ENCODE results near the gene COL18A1. TPM values are rescaled to one million over a fixed set of nuclear protein-coding genes. Genes with fewer than 3 reads are reported as not detected.

COL18A1 gene
- total RNA-seq, 3 donors from 2014 or later (not counting 1 experiment from before 2014, with no cell fraction given): 12.3 to 22.3 (median 12.7) TPM

DNA sequence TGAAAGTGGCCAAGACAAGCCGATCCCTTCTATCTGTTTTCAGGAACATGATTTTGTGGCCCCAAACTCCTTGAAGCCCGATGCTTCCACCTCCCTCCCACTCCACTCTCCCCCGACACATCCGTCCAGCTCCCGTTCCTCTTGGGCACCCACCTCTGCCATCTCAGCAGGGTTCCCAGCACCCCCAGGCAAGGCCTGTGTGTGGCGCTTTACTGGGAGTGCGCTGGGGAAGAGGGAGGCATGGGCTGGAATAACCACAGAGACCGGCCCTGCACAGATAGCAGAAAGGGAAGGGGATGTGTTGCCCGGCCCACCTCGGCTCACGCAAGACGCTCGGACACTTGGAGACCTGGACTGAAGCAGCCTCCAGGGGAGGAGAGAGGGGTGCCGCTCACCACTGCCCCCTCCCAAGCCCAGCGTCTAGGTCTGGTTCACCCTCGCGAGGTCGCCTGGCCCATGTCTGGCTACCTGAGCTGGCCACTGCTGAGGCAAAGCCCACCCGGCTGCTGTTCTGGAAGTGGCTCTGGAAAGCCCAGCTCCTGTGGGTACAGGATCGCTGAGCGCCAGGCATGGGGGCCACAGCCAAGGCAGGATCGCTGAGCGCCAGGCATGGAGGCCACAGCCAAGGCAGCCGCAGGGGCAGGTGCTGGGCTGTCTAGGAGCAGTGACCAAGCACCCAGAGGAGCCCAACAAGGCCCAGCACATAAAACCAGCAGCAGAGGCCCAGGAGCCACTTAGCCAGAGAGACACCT, 23.8 kb upstream of the COL18A1 start:
- peaks cover 12 to 26% of the 10 kb centered on the region in 2 donors for H3K27me3 Mint-ChIP-seq (ENCODE audit: low read depth in 2 of 2)
- Histone ChIP-seq H3K27me3 (ENCODE audit: control insufficient read depth, insufficient read depth, low read length) (peaks cover 2% of the 10 kb centered on the region), H3K9me3 (ENCODE audit: control insufficient read depth, insufficient read depth, low read length) (no peaks in the 10 kb centered on the region), H3K4me3 (ENCODE audit: low read length) (no peak overlapping the region), H3K27ac (ENCODE audit: low read length) (no peak overlapping the region), H3K36me3 (ENCODE audit: control insufficient read depth, insufficient read depth, low read length) (no peaks in the 10 kb centered on the region), H3K4me1 (ENCODE audit: control insufficient read depth, insufficient read depth, low read length) (no peaks in the 10 kb centered on the region)
- H3K4me1 Mint-ChIP-seq: no peaks in the 10 kb centered on the region
- H3K27ac Mint-ChIP-seq: no peak overlapping the region
- H3K9me3 Mint-ChIP-seq: no peaks in the 10 kb centered on the region
- WGBS (ENCODE audit: insufficient coverage): 87% methylated on average over 24 of the region's 24 CpGs
- TF ChIP-seq, protein P1, sequence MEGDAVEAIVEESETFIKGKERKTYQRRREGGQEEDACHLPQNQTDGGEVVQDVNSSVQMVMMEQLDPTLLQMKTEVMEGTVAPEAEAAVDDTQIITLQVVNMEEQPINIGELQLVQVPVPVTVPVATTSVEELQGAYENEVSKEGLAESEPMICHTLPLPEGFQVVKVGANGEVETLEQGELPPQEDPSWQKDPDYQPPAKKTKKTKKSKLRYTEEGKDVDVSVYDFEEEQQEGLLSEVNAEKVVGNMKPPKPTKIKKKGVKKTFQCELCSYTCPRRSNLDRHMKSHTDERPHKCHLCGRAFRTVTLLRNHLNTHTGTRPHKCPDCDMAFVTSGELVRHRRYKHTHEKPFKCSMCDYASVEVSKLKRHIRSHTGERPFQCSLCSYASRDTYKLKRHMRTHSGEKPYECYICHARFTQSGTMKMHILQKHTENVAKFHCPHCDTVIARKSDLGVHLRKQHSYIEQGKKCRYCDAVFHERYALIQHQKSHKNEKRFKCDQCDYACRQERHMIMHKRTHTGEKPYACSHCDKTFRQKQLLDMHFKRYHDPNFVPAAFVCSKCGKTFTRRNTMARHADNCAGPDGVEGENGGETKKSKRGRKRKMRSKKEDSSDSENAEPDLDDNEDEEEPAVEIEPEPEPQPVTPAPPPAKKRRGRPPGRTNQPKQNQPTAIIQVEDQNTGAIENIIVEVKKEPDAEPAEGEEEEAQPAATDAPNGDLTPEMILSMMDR (IDR thresholded peaks at IDR 0.05): no peak
- DNase-seq (no peak), ATAC-seq (no peak)
- no peaks in the 10 kb centered on the region for H3K36me3 Mint-ChIP-seq
- intact Hi-C loops (cut with micrococcal nuclease): no loop called here
- no peak overlapping the region for H3K4me3 Mint-ChIP-seq

DNA sequence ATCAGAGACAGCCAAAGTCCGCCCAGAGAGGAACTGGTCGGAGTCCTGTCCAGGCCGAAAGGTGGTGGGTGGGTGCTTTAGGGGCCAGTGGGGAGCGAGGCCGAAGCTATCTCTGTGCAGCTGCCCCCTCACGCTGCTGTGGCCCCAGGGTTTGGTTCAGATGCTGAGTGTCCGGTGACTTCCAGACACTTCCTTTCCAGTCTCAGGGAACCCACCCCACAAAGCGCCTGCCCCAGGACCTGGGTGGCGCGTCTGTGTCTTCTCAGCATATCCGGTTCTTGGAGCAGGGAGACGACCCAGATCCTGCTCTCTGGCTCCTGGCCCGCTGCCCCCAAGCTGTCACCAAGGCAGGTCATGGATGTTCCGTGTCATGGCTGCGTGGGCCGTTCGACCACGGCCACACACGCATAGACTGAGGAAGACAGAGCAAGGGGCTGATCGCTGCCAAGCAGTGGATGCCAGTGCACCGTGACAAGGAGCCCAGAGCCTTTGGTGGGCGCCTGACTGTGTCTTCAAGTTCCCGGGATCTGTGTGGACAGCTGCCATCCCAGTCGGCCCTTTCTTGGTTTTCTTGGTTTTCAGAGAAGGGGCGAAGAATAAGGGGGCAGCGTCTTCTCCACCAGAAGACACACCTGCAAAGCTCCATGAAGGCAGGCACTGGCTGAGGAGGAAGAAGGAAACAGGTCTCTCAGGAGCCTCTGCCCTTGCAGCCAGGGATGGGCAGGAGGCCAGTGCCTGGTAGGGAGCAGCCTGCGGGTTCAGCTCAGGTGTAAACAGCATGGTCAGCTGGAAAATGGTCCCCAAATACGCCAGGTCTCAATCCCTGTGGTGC, 22.9 kb upstream of the COL18A1 start:
- Histone ChIP-seq H3K9me3 (ENCODE audit: control insufficient read depth, insufficient read depth, low read length) (no peaks in the 10 kb centered on the region), H3K4me1 (ENCODE audit: control insufficient read depth, insufficient read depth, low read length) (no peaks in the 10 kb centered on the region), H3K36me3 (ENCODE audit: control insufficient read depth, insufficient read depth, low read length) (no peaks in the 10 kb centered on the region), H3K27me3 (ENCODE audit: control insufficient read depth, insufficient read depth, low read length) (peaks cover 2% of the 10 kb centered on the region), H3K4me3 (ENCODE audit: low read length) (no peak overlapping the region), H3K27ac (ENCODE audit: low read length) (no peak overlapping the region)
- H3K27ac Mint-ChIP-seq: no peak overlapping the region
- 89% methylated on average over 28 of the region's 28 CpGs for WGBS (ENCODE audit: insufficient coverage)
- H3K36me3 Mint-ChIP-seq: no peaks in the 10 kb centered on the region
- peaks cover 11 to 23% of the 10 kb centered on the region in 2 donors for H3K27me3 Mint-ChIP-seq (ENCODE audit: low read depth in 2 of 2)
- TF ChIP-seq, protein P1 (IDR thresholded peaks at IDR 0.05): no peak
- H3K9me3 Mint-ChIP-seq: no peaks in the 10 kb centered on the region
- ATAC-seq (no peak), DNase-seq (no peak)
- H3K4me3 Mint-ChIP-seq: no peak overlapping the region
- no peaks in the 10 kb centered on the region for H3K4me1 Mint-ChIP-seq
- intact Hi-C loops (cut with micrococcal nuclease): no loop called here

DNA sequence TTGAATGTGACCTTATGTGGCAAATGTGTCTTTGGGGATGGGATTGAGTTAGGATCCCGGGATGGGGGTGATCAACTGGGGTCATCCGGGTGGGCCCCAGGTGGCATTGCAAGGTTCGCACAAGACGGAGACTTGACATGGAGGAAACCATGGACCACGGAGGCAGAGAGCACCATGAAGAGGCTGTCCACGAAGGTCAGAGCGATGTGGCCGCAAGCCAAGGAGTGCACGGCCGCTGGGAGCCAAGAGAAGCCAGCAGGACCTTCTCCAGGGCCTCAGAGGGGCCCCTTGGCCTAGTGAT, 22.3 kb upstream of the COL18A1 start:
- peaks cover 2% of the 10 kb centered on the region for H3K27me3 ChIP-seq (ENCODE audit: control insufficient read depth, insufficient read depth, low read length)
- Mint-ChIP-seq H3K27ac (no peak overlapping the region), H3K4me3 (no peak overlapping the region), H3K4me1 (no peaks in the 10 kb centered on the region), H3K9me3 (no peaks in the 10 kb centered on the region), H3K36me3 (no peaks in the 10 kb centered on the region), H3K27me3 (ENCODE audit: low read depth in 2 of 2) (peaks cover 10 to 17% of the 10 kb centered on the region in 2 donors)
- intact Hi-C loops (cut with micrococcal nuclease): no loop called here
- ATAC-seq (no peak), DNase-seq (no peak)
- 88% methylated on average over 10 of the region's 10 CpGs for WGBS (ENCODE audit: insufficient coverage)
- H3K4me1 ChIP-seq (ENCODE audit: control insufficient read depth, insufficient read depth, low read length): no peaks in the 10 kb centered on the region
- H3K4me3 ChIP-seq (ENCODE audit: low read length): no peak overlapping the region
- no peaks in the 10 kb centered on the region for H3K9me3 ChIP-seq (ENCODE audit: control insufficient read depth, insufficient read depth, low read length)
- H3K27ac ChIP-seq (ENCODE audit: low read length): no peak overlapping the region
- TF ChIP-seq, protein P1 (IDR thresholded peaks at IDR 0.05): no peak
- H3K36me3 ChIP-seq (ENCODE audit: control insufficient read depth, insufficient read depth, low read length): no peaks in the 10 kb centered on the region
